Activated CD4-positive, alpha-beta T cell treated with anti-CD3 and anti-CD28 coated beads, Interleukin-2, amount 10 ng/mL, durations not matched to agents 7 days and 5 days (primary cell): ENCODE measurements around the gene PRPF38B. TPM values are rescaled to one million over a fixed set of nuclear protein-coding genes. Genes with fewer than 3 reads are reported as not detected.
"Not testable (repeated sequence)": the region's sequence is repeated elsewhere in the genome, so short reads cannot be mapped to it uniquely, and the experiment has no call there.

Experiments
- CTCF ChIA-PET: fragments of 350-600 bp; sonication (Branson Sonifier 250); formaldehyde crosslinking; loops from one replicate; lab custom pipeline; 2021; ENCODE audit warnings: antibody characterized with exemption; lab: Charles Lee
- POLR2A ChIA-PET: fragments of 350-600 bp; sonication (Branson Sonifier 250); formaldehyde crosslinking; loops from one replicate; lab custom pipeline; 2021; ENCODE audit warnings: antibody characterized with exemption; lab: Charles Lee
- DNase-seq: peaks from one replicate; pipeline ENCODE4 v3.0.0-alpha.2; 2020
- H3K27ac Mint-ChIP-seq: one replicate; pipeline ENCODE4 v1.8.0; 2021; ENCODE audit warnings: mild to moderate bottlenecking, moderate library complexity, mixed read lengths
- H3K27me3 Mint-ChIP-seq: one replicate; pipeline ENCODE4 v1.8.0; 2021; ENCODE audit warnings: mixed read lengths
- H3K36me3 Mint-ChIP-seq: one replicate; pipeline ENCODE4 v1.8.0; 2021; ENCODE audit warnings: low read depth, mixed read lengths
- H3K4me1 Mint-ChIP-seq: one replicate; pipeline ENCODE4 v1.8.0; 2021; ENCODE audit warnings: mixed read lengths
- H3K4me3 Mint-ChIP-seq: one replicate; pipeline ENCODE4 v1.8.0; 2021; ENCODE audit warnings: mild to moderate bottlenecking, moderate library complexity, mixed read lengths
- H3K9me3 Mint-ChIP-seq: one replicate; pipeline ENCODE4 v1.8.0; 2021; ENCODE audit warnings: mixed read lengths
- total RNA-seq, 2 experiments: library from RNA; stranded (reverse); gene quantifications; one replicate each; pipeline ENCODE4 v1.2.3, GENCODE V29; 2021

Gene PRPF38B
- total RNA-seq, 2 experiments from 2014 or later: 76.4 to 79.8 TPM

- peaks cover 2% of the 10 kb centered on the region for H3K36me3 Mint-ChIP-seq
- no peak overlapping the region for H3K4me3 Mint-ChIP-seq
- no peaks in the 10 kb centered on the region for H3K9me3 Mint-ChIP-seq
- POLR2A ChIA-PET: interaction anchor here (0.5 to 0.6 kb wide), 2 partner anchors 23 to 29 kb away, joined by 3 read pairs; partner anchors contain the start of gene PRPF38B
- peaks cover 41% of the 10 kb centered on the region for H3K4me1 Mint-ChIP-seq
- CTCF ChIA-PET: interaction anchor here (1.3 to 1.6 kb wide), 3 partner anchors 12 to 19 kb away, joined by 4 to 5 read pairs (median 5); no protein-coding TSS in a partner anchor
- H3K27ac Mint-ChIP-seq: no peak overlapping the region
- H3K27me3 Mint-ChIP-seq: no peaks in the 10 kb centered on the region
- no peak for DNase-seq
Observed at GRCh38 chr1:108663074-108663473, 29.0 kb upstream of the PRPF38B start.

- H3K4me3 Mint-ChIP-seq: no peak overlapping the region
- no peaks in the 10 kb centered on the region for H3K27me3 Mint-ChIP-seq
- ChIA-PET CTCF (interaction anchor here (1.5 kb wide), 1 partner anchor 10 kb away, joined by 5 read pairs; no protein-coding TSS in a partner anchor), POLR2A (no interaction called here)
- no peak overlapping the region for H3K27ac Mint-ChIP-seq
- no peak for DNase-seq
- H3K36me3 Mint-ChIP-seq: peaks cover 4% of the 10 kb centered on the region
- H3K4me1 Mint-ChIP-seq: peaks cover 41% of the 10 kb centered on the region
- no peaks in the 10 kb centered on the region for H3K9me3 Mint-ChIP-seq
Observed at GRCh38 chr1:108664481-108664880, 27.6 kb upstream of the PRPF38B start.

GRCh38 chr1:108665067-108665466 lies 27.0 kb upstream of the PRPF38B start:
- DNase-seq: no peak
- Mint-ChIP-seq H3K4me1 (peaks cover 35% of the 10 kb centered on the region), H3K4me3 (no peak overlapping the region), H3K36me3 (peaks cover 4% of the 10 kb centered on the region), H3K27me3 (no peaks in the 10 kb centered on the region), H3K9me3 (no peaks in the 10 kb centered on the region), H3K27ac (no peak overlapping the region)
- ChIA-PET CTCF (no interaction called here), POLR2A (no interaction called here)

GRCh38 chr1:108665771-108666170 lies 26.3 kb upstream of the PRPF38B start:
- Mint-ChIP-seq H3K36me3 (peaks cover 4% of the 10 kb centered on the region), H3K27ac (no peak overlapping the region), H3K4me3 (no peak overlapping the region), H3K4me1 (peaks cover 31% of the 10 kb centered on the region), H3K27me3 (no peaks in the 10 kb centered on the region), H3K9me3 (no peaks in the 10 kb centered on the region)
- ChIA-PET POLR2A (no interaction called here), CTCF (no interaction called here)
- no peak for DNase-seq

GRCh38 chr1:108667422-108667821 lies 24.7 kb upstream of the PRPF38B start:
- DNase-seq, H3K27ac Mint-ChIP-seq, H3K9me3 Mint-ChIP-seq, H3K27me3 Mint-ChIP-seq, H3K36me3 Mint-ChIP-seq, POLR2A ChIA-PET, H3K4me3 Mint-ChIP-seq: not testable (repeated sequence)
- peaks cover 21% of the 10 kb centered on the region for H3K4me1 Mint-ChIP-seq
- CTCF ChIA-PET: interaction anchor here (0.7 to 1.5 kb wide), 3 partner anchors 13 to 432 kb away, joined by 3 to 4 read pairs (median 3); partner anchors contain the start of gene EEIG2

- H3K9me3 Mint-ChIP-seq: no peaks in the 10 kb centered on the region
- no peak for DNase-seq
- H3K36me3 Mint-ChIP-seq: peaks cover 2% of the 10 kb centered on the region
- H3K4me1 Mint-ChIP-seq: peaks cover 12% of the 10 kb centered on the region
- POLR2A ChIA-PET: no interaction called here
- no peak overlapping the region for H3K4me3 Mint-ChIP-seq
- peaks cover 12% of the 10 kb centered on the region for H3K27me3 Mint-ChIP-seq
- CTCF ChIA-PET: interaction anchor here (0.6 to 1.5 kb wide), 4 partner anchors 12 to 439 kb away, joined by 3 to 4 read pairs (median 4); partner anchors contain the start of gene EEIG2
- H3K27ac Mint-ChIP-seq: no peak overlapping the region
Observed at GRCh38 chr1:108668777-108669176, 23.3 kb upstream of the PRPF38B start.

GRCh38 chr1:108669679-108670078 lies 22.4 kb upstream of the PRPF38B start:
- no peak overlapping the region for H3K27ac Mint-ChIP-seq
- peaks cover 12% of the 10 kb centered on the region for H3K27me3 Mint-ChIP-seq
- peaks cover 12% of the 10 kb centered on the region for H3K4me1 Mint-ChIP-seq
- ChIA-PET POLR2A (no interaction called here), CTCF (interaction anchor here (0.7 to 2.2 kb wide), 3 partner anchors 8 to 35 kb away, joined by 3 to 5 read pairs (median 3); partner anchors contain the start of gene HENMT1)
- H3K4me3 Mint-ChIP-seq: no peak overlapping the region
- DNase-seq: no peak
- peaks cover 2% of the 10 kb centered on the region for H3K36me3 Mint-ChIP-seq
- H3K9me3 Mint-ChIP-seq: peaks cover under 1% of the 10 kb centered on the region

- POLR2A ChIA-PET: no interaction called here
- no peak overlapping the region for H3K27ac Mint-ChIP-seq
Observed at GRCh38 chr1:108670131-108670773, 21.9 kb upstream of the PRPF38B start.

GRCh38 chr1:108671143-108671542 lies 21.0 kb upstream of the PRPF38B start:
- H3K27ac Mint-ChIP-seq: no peak overlapping the region
- ChIA-PET CTCF (interaction anchor here (0.5 to 2.2 kb wide), 4 partner anchors 10 to 448 kb away, joined by 3 to 5 read pairs (median 5); partner anchors contain the start of genes HENMT1 and PRPF38B), POLR2A (no interaction called here)
- no peak overlapping the region for H3K4me3 Mint-ChIP-seq
- H3K27me3 Mint-ChIP-seq: peaks cover 12% of the 10 kb centered on the region
- peaks cover 2% of the 10 kb centered on the region for H3K9me3 Mint-ChIP-seq
- DNase-seq: no peak
- peaks cover 2% of the 10 kb centered on the region for H3K36me3 Mint-ChIP-seq
- H3K4me1 Mint-ChIP-seq: peaks cover 12% of the 10 kb centered on the region

More at GRCh38 chr1:108670131-108670773, 21.9 kb upstream of the PRPF38B start:
- peaks cover 12% of the 10 kb centered on the region for H3K4me1 Mint-ChIP-seq
- peaks cover 12% of the 10 kb centered on the region for H3K27me3 Mint-ChIP-seq
- DNase-seq: no peak
- CTCF ChIA-PET: interaction anchor here (0.5 to 2.2 kb wide), 4 partner anchors 9 to 829 kb away, joined by 3 to 5 read pairs (median 3); partner anchors contain the start of gene HENMT1
- H3K9me3 Mint-ChIP-seq: peaks cover 2% of the 10 kb centered on the region
- H3K4me3 Mint-ChIP-seq: no peak overlapping the region
- peaks cover 2% of the 10 kb centered on the region for H3K36me3 Mint-ChIP-seq

GRCh38 chr1:108678706-108679105 lies 13.4 kb upstream of the PRPF38B start:
- DNase-seq: no peak
- H3K27me3 Mint-ChIP-seq: peaks cover 5% of the 10 kb centered on the region
- H3K27ac Mint-ChIP-seq: no peak overlapping the region
- ChIA-PET CTCF (interaction anchor here (1.4 kb wide), 1 partner anchor 13 kb away, joined by 5 read pairs; the partner anchor contains the start of gene PRPF38B), POLR2A (interaction anchor here (0.6 kb wide), 1 partner anchor 178 kb away, joined by 3 read pairs; no protein-coding TSS in a partner anchor)
- H3K9me3 Mint-ChIP-seq: peaks cover 2% of the 10 kb centered on the region
- no peaks in the 10 kb centered on the region for H3K36me3 Mint-ChIP-seq
- no peak overlapping the region for H3K4me3 Mint-ChIP-seq
- H3K4me1 Mint-ChIP-seq: peaks cover 14% of the 10 kb centered on the region

GRCh38 chr1:108679586-108680213 lies 12.4 kb upstream of the PRPF38B start:
- no peaks in the 10 kb centered on the region for H3K36me3 Mint-ChIP-seq
- POLR2A ChIA-PET: interaction anchor here (1.5 kb wide), 1 partner anchor 13 kb away, joined by 4 read pairs; the partner anchor contains the start of gene PRPF38B
- H3K4me1 Mint-ChIP-seq: peaks cover 14% of the 10 kb centered on the region
- no peak for DNase-seq
- H3K4me3 Mint-ChIP-seq: no peak overlapping the region
- H3K27ac Mint-ChIP-seq: peak overlapping the region; percentile 37
- H3K27me3 Mint-ChIP-seq: peaks cover 5% of the 10 kb centered on the region
- peaks cover 2% of the 10 kb centered on the region for H3K9me3 Mint-ChIP-seq
- CTCF ChIA-PET: interaction anchor here (1.8 to 4.7 kb wide), 2 partner anchors 12 kb away, joined by 4 to 20 read pairs; partner anchors contain the start of gene PRPF38B

- H3K4me1 Mint-ChIP-seq: peaks cover 14% of the 10 kb centered on the region
Observed at GRCh38 chr1:108681701-108682100, 10.4 kb upstream of the PRPF38B start.

More at GRCh38 chr1:108681701-108682100, 10.4 kb upstream of the PRPF38B start:
- H3K4me3 Mint-ChIP-seq, H3K36me3 Mint-ChIP-seq, POLR2A ChIA-PET, H3K9me3 Mint-ChIP-seq, H3K27me3 Mint-ChIP-seq, DNase-seq, H3K27ac Mint-ChIP-seq: not testable (repeated sequence)
- CTCF ChIA-PET: interaction anchor here (1.3 to 4.7 kb wide), 3 partner anchors 10 to 20 kb away, joined by 4 to 20 read pairs (median 5); partner anchors contain the start of genes HENMT1 and PRPF38B
